Glutamatergic neuron (in vitro differentiated cells): Measurements from ENCODE around the gene ADARB1. TPM values are rescaled to one million over a fixed set of nuclear protein-coding genes. Genes with fewer than 3 reads are reported as not detected.
A peak's percentile ranks its signal among the peaks of the same experiment; 100 is the strongest.
"Not testable (repeated sequence)": the region's sequence is repeated elsewhere in the genome, so short reads cannot be mapped to it uniquely, and the experiment has no call there.

ENCODE experiments used
- DNase-seq: peaks from one replicate; pipeline ENCODE4 v3.0.0; 2022
- H3K27ac Mint-ChIP-seq: one replicate; pipeline ENCODE4 v1.8.0; 2020; ENCODE audit warnings: mild to moderate bottlenecking, mixed read lengths, inconsistent platforms; ENCODE audit not compliant: unreplicated experiment
- H3K27me3 Mint-ChIP-seq: one replicate; pipeline ENCODE4 v1.8.0; 2020; ENCODE audit warnings: mild to moderate bottlenecking, moderate library complexity, mixed read lengths, inconsistent platforms; ENCODE audit not compliant: unreplicated experiment
- H3K36me3 Mint-ChIP-seq: one replicate; pipeline ENCODE4 v1.8.0; 2020; ENCODE audit warnings: mild to moderate bottlenecking, mixed read lengths, inconsistent platforms; ENCODE audit not compliant: unreplicated experiment
- H3K4me1 Mint-ChIP-seq: one replicate; pipeline ENCODE4 v1.8.0; 2020; ENCODE audit warnings: mild to moderate bottlenecking, low read depth, mixed read lengths, inconsistent platforms; ENCODE audit not compliant: unreplicated experiment
- H3K4me3 Mint-ChIP-seq: one replicate; pipeline ENCODE4 v1.8.0; 2020; ENCODE audit warnings: mild to moderate bottlenecking, mixed read lengths, inconsistent platforms; ENCODE audit not compliant: unreplicated experiment
- H3K9me3 Mint-ChIP-seq: one replicate; pipeline ENCODE4 v1.8.0; 2020; ENCODE audit warnings: mild to moderate bottlenecking, moderate library complexity, mixed read lengths, inconsistent platforms; ENCODE audit not compliant: unreplicated experiment
- long read RNA-seq: library from polyadenylated mRNA; unstranded; transcript quantifications from one replicate; pipeline ENCODE4 v2.0.0, GENCODE V29; 2020; ENCODE audit not compliant: unreplicated experiment
- total RNA-seq: library from RNA; stranded (reverse); fragmentation: NEBNext Ultra II Directional; extraction: Animal tissue kit (Norgen Biotek cat#: 25700); gene quantifications from one replicate; pipeline ENCODE4 v1.2.1, GENCODE V29; 2021; ENCODE audit not compliant: unreplicated experiment
- TF ChIP-seq, protein P1 (sequence below): fragments of 200-600 bp; sonication (generic); IDR thresholded peaks from one replicate; pipeline ENCODE4 v1.5.0; 2021; ENCODE audit not compliant: partially characterized antibody, unreplicated experiment

The ADARB1 gene, protein sequence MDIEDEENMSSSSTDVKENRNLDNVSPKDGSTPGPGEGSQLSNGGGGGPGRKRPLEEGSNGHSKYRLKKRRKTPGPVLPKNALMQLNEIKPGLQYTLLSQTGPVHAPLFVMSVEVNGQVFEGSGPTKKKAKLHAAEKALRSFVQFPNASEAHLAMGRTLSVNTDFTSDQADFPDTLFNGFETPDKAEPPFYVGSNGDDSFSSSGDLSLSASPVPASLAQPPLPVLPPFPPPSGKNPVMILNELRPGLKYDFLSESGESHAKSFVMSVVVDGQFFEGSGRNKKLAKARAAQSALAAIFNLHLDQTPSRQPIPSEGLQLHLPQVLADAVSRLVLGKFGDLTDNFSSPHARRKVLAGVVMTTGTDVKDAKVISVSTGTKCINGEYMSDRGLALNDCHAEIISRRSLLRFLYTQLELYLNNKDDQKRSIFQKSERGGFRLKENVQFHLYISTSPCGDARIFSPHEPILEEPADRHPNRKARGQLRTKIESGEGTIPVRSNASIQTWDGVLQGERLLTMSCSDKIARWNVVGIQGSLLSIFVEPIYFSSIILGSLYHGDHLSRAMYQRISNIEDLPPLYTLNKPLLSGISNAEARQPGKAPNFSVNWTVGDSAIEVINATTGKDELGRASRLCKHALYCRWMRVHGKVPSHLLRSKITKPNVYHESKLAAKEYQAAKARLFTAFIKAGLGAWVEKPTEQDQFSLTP
- 49.2 TPM for total RNA-seq
- long read RNA-seq, partial matches to known transcripts = 7 of 9 reads
- long read RNA-seq, other reads (novel, unspliced or antisense) = 2 of 9 reads

DNA sequence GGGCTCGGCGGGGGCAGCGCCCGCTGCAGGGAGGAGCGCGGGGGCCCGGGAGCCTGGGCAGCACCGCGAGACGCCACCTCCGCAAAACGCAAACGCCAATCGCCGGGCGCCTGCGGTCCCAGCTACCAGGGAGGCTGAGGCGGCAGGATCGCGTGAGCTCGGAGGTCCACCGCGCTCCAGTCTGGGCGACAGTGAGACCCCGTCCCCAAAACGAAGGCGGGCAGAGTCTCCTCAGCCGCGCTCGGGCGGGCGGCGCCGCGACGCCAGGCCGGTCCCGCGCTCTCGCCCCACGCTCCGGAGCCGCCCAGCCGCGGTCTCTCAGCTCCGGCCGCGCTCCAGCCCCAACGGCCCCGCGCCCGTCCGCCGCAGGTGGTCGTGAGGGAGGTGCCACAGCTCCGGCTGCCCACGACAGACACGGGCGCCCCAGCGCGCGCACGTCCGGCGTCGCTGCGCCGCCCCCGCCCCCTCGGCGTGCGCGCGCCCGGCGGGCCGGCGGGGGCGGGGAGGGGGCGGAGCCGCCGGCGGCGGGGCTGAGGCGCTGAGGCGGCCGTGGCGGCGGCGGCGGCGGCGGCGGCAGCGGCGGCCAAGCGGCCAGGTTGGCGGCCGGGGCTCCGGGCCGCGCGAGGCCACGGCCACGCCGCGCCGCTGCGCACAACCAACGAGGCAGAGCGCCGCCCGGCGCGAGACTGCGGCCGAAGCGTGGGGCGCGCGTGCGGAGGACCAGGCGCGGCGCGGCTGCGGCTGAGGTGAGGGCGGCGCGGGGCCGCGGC, at the start of gene ADARB1:
Gene ADARB1, plus strand, starts transcription at position 533 of the 770 bp plus-strand sequence. CDS start 97,077 bp downstream, outside the sequence.
- peak within 1 kb of the TSS; percentile 79 for H3K27ac Mint-ChIP-seq
- H3K4me3 Mint-ChIP-seq = peak within 1 kb of the TSS; percentile 91
- peaks cover 6% of the 10 kb centered on the region for H3K9me3 Mint-ChIP-seq
- TF ChIP-seq, protein P1, sequence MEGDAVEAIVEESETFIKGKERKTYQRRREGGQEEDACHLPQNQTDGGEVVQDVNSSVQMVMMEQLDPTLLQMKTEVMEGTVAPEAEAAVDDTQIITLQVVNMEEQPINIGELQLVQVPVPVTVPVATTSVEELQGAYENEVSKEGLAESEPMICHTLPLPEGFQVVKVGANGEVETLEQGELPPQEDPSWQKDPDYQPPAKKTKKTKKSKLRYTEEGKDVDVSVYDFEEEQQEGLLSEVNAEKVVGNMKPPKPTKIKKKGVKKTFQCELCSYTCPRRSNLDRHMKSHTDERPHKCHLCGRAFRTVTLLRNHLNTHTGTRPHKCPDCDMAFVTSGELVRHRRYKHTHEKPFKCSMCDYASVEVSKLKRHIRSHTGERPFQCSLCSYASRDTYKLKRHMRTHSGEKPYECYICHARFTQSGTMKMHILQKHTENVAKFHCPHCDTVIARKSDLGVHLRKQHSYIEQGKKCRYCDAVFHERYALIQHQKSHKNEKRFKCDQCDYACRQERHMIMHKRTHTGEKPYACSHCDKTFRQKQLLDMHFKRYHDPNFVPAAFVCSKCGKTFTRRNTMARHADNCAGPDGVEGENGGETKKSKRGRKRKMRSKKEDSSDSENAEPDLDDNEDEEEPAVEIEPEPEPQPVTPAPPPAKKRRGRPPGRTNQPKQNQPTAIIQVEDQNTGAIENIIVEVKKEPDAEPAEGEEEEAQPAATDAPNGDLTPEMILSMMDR = no peak
- peaks cover 15% of the 10 kb centered on the region for H3K4me1 Mint-ChIP-seq
- DNase-seq = peak; percentile 75
- H3K27me3 Mint-ChIP-seq = peaks cover 9% of the 10 kb centered on the region
- no peaks in the 10 kb centered on the region for H3K36me3 Mint-ChIP-seq

DNA sequence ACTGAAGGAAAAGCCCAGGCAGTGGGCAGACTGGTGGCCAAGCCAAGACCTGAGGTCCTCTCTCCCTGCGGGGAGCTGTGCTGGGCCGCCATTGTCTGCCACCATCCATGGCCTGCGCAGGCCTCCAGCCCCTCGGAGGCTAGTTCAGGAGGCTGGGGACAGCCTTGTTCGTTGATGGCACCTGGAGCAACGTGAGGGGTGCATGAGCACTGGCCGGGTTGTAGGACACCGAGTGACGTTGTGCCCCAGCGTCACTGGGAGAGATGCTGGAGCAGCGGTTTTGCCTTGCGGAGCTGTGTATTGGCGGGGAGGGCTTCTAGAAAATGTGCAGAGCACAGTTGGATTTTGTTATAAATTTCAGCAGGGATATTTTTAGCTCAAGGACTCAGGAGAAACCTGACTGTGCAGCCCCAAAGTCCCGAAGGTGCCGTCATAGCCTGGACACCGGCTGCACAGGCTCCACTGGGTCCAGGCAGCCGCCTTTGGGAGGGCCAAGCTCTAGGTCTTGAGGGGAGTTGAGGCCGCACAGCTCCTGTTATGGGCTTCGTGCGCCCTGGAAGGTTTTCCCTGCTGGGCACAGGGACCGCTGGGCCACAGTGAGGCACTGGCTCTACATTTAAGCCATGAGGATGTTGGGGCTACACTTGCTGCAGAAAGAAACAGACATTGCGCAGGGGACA, 48.2 kb upstream of the ADARB1 start:
- TF ChIP-seq, protein P1 = no peak
- Mint-ChIP-seq H3K36me3 (peaks cover 19% of the 10 kb centered on the region), H3K4me1 (peaks cover 21% of the 10 kb centered on the region), H3K27ac (peak overlapping the region; percentile 52), H3K27me3 (peaks cover 2% of the 10 kb centered on the region), H3K9me3 (peaks cover 6% of the 10 kb centered on the region), H3K4me3 (peak overlapping the region; percentile 8)
- no peak for DNase-seq

DNA sequence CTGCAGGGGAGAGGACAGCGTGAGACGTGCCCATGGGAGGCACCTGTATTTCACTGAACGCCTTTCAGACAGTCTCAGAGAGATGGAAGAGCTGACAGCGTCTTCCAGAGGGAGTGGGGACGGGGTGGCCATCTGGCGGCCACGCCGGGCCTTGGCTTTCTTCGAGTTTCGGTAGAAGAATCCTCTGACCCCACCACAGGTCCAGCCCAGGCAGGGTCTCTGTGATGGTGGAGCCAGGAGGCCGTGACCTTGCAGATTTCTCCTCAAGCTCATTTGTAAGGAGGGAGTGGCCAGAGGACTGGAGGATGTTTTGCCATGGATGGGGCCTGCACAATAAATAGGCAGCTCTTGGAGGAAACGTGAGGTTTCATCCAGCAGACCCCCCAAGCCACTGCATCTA, 47.6 kb upstream of the ADARB1 start:
- TF ChIP-seq, protein P1 = no peak
- no peak for DNase-seq
- Mint-ChIP-seq H3K4me1 (peaks cover 21% of the 10 kb centered on the region), H3K27ac (peak overlapping the region; percentile 52), H3K36me3 (peaks cover 19% of the 10 kb centered on the region), H3K9me3 (peaks cover 6% of the 10 kb centered on the region), H3K4me3 (peak overlapping the region; percentile 8), H3K27me3 (peaks cover 2% of the 10 kb centered on the region)

DNA sequence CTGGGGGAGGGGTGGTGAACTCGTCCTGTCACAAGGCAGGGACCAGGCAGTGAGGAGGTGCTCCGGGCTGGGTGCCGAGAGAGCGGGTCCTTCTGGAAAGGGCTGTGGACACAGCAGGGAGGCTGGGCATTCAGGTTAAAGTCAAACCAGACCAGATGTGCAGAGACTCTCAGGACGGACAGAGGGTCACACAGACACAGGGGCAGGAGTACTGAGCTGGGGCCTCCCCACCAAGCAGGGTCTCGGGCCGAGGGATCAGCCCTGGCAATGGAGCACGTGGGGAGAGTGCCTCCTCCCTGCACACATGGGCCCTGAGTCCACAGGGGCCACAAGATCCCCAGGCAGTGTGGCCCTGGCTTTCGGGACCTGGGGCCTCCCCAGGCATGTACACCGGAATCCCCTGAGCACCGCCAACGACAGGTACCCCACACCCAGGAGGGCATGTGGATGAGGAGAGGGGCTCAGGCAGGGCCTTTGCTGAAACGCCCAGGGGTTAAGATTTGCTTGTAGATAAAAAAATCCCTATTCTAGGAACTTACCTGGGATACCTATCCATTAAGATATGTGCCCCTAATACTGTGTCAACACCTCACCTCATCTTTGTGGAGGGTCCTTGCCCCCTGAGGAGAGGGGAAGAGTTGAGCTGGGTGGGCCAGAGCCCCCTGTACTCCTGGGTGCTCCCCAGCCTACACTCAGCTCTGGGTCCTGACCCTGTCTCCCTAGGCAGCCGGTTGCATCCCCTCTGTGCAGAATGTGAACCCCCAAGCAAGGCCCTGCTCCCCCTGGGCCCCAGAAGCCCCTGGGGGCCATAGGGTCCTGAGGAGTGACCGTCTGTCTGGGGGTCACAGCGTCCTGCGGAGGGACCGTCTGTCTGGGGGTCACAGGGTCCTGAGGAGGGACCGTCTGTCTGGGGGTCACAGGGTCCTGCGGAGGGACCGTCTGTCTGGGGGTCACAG, 46.9 kb upstream of the ADARB1 start:
- H3K27ac Mint-ChIP-seq = peak overlapping the region; percentile 12
- H3K9me3 Mint-ChIP-seq = peaks cover 6% of the 10 kb centered on the region
- H3K27me3 Mint-ChIP-seq = peaks cover 2% of the 10 kb centered on the region
- no peak for DNase-seq
- peaks cover 19% of the 10 kb centered on the region for H3K36me3 Mint-ChIP-seq
- TF ChIP-seq, protein P1 = no peak
- H3K4me1 Mint-ChIP-seq = peaks cover 21% of the 10 kb centered on the region
- no peak overlapping the region for H3K4me3 Mint-ChIP-seq

DNA sequence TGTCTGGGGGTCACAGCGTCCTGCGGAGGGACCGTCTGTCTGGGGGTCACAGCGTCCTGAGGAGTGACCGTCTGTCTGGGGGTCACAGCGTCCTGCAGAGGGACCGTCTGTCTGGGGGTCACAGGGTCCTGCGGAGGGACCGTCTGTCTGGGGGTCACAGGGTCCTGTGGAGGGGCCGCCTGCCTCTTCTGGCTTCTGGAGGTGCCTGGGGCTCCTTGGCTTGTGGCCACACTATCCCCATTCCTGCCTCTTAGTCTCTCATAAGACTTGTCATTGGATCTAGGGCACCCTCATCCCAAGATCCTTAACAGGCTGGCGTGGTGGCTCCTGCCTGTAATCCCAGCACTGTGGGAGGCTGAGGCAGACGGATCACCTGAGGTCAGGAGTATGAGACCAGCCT, 45.7 kb upstream of the ADARB1 start:
- DNase-seq, H3K4me3 Mint-ChIP-seq, H3K27me3 Mint-ChIP-seq, H3K9me3 Mint-ChIP-seq, H3K27ac Mint-ChIP-seq, H3K36me3 Mint-ChIP-seq: not testable (repeated sequence)
- H3K4me1 Mint-ChIP-seq = peaks cover 23% of the 10 kb centered on the region
